GM18508 (cell line): ENCODE data around the gene POLR2L.

Source experiments
- ATAC-seq: cut with Tn5 transposase; IDR thresholded peaks from one replicate; pipeline ENCODE4 v1.9.1; 2021; ENCODE audit warnings: moderate number of reproducible peaks; ENCODE audit not compliant: insufficient read depth, unreplicated experiment

Gene POLR2L

GRCh38 chr11:839875-840617, 2.3 kb downstream of the POLR2L start:
- no peak for ATAC-seq

DNA sequence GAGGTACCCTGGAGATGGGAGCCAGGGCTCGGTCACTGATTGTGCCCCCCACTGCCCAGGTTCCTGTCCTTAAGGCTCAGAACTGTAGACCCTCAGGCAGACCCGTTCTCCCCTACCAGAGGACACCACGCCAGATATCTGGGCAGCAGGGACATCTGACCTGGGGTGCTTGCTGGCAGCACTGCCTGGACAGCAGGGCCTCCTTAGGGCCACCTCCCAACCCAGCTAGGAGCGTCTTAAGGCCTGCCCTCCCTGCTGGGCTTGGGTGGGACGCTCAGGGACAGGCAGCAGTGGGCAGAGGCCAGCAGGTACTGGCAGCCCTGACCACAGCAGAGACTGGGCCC, 3.1 kb downstream of the POLR2L start:
- ATAC-seq: no peak

- no peak for ATAC-seq
Measured at GRCh38 chr11:838441-839279, 3.7 kb downstream of the POLR2L start.

DNA sequence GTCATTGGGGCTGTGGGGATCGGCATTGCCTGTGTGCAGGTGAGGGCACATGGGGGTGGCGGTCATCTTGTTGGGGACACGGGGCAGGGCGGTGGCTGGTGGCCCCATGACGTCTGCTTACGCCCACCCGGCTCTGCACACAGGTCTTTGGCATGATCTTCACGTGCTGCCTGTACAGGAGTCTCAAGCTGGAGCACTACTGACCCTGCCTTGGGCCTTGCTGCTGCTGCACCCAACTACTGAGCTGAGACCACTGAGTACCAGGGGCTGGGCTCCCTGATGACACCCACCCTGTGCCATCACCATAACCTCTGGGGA, 4.4 kb downstream of the POLR2L start:
- ATAC-seq: no peak

DNA sequence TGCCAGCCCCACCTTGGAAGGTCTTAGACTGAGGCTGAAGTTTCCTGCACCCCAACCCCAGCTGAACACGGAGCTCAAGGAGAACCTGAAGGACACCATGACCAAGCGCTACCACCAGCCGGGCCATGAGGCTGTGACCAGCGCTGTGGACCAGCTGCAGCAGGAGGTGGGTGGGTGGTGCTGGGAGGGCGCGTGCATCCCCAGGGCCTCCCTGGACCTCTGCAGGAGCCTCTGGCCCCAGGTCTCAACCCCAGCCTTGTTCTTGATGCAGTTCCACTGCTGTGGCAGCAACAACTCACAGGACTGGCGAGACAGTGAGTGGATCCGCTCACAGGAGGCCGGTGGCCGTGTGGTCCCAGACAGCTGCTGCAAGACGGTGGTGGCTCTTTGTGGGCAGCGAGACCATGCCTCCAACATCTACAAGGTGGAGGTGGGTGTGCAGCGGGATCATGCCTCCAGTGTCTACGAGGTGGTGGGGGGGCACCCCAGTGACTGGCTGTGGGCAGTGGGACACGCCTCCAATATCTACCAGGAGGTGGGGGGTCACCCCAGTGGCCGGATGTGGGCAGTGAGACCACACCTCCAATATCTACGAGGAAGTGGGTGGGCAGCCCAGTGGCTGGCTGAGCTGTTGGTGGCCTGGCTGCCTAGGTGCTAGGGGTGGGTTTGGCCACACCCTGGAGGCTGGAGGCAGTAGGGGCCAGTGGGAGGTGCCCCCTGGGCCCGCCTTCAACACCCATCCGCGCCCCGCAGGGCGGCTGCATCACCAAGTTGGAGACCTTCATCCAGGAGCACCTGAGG, 4.9 kb downstream of the POLR2L start:
- ATAC-seq: no peak

DNA sequence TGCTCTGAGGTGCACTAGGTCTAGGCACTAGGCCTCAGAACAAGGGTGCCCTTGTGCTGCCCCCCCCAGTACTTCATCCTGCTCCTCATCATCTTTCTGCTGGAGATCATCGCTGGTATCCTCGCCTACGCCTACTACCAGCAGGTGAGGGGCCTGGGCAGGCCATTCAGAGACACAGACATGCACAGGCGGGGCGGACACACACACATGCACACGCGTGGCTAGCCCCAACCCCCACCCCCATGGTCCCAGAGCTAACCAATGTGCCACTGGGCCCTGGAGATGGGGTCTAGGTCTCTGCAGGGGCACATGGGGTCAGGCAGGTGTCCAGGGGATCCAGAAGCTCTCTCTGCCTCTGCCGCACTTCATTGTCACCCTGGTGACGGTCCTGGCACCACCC, 5.6 kb downstream of the POLR2L start:
- ATAC-seq: no peak

GRCh38 chr11:836274-836673, 6.1 kb downstream of the POLR2L start:
- ATAC-seq: no peak

- ATAC-seq: no peak
Measured at GRCh38 chr11:834371-835316, 7.7 kb downstream of the POLR2L start.

GRCh38 chr11:833849-834311, 8.4 kb downstream of the POLR2L start:
- ATAC-seq: no peak

GRCh38 chr11:833114-833791, 9.1 kb downstream of the POLR2L start:
- no peak for ATAC-seq

DNA sequence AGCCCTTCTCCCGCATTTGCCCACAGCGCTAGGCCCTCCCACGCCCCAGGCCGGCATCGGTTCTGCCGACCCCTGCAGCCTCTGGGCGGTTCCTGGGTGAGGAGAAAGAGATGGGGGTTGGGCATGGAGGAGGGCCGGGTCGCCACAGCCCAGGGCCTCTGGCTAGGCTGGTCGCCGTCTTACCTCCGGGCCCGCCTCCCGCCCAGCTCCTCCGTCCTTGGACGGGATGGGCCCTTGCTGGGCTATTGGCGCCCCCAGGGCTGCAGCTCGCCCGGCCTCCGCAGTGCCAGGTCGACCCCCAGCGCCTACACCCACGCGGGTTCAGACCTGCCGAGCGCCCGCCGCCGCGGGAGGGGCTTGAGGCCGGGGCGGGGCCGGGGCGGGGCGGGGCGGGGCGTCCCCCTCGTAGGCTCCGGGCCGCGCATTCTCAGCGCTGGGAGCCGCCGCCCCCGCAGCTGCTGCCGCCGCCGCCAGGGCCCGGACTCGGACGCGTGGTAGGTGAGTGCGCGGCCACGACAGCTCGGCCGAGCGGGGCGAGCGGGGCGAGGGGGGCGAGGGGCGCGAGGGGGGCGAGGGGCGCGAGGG, 9.7 kb downstream of the POLR2L start, which contains the start of gene CD151:
Gene CD151, plus strand, starts transcription at position 424 of the 585 bp plus-strand sequence. CDS start 3,118 bp downstream, outside the sequence.
- no peak for ATAC-seq

DNA sequence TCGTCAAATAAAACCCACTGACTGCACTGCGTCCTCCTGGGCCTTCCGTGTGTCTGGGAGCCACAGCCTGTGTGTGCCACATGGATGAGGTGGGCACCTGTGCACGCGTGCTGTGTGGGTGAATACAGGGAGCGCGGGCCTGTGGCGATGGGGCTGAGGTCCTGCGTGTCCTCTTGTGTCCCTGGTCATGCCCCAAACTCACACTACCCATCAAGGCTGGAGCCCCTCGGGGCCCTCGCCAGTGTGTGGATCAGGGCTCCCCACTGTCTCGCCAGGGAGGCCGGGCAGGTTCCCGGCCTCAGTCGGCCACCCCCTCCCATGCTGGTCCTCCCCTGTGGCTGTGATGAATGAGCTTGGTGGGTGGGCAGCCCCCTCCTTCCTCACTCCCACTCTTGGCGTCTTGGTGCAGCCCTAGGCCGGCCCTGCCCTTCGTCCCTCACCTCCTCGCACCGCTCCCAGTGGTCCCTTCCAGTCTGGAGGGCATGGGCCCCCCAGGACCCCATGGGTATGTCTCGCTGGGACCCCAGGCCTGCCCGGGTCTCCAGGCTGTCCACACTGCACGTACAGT, 10.3 kb downstream of the POLR2L start:
- no peak for ATAC-seq

GRCh38 chr11:831118-831864, 11.0 kb downstream of the POLR2L start:
- ATAC-seq: no peak

GRCh38 chr11:830295-831117, 11.8 kb downstream of the POLR2L start:
- ATAC-seq: no peak

DNA sequence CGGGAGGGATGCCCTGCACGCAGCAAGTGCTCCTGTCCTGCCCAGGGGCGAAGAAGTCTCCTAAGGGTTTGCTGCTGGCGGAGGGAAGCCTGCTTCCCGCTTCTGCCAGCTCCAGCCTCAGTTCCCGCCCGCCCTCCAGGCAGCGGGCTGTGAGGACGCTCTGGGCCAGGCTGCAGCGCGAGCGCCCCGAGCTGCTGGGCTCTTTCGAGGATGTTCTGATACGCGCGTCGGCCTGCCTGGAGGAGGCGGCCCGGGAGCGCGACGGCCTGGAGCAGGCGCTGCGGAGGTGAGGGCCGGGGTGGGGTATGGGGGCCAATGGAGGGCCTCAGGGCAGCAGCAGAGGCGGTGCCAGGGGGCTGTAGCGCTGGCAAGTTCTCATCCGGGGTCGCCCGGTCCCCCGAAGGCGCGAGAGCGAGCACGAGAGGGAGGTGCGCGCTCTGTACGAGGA, 12.5 kb downstream of the POLR2L start:
- ATAC-seq: no peak

GRCh38 chr11:829176-829846, 13.0 kb downstream of the POLR2L start:
- no peak for ATAC-seq
